ENCODE data around the gene INO80. TPM values are rescaled to one million over a fixed set of nuclear protein-coding genes. Genes with fewer than 3 reads are reported as not detected.

The INO80 gene
- total RNA-seq, 2 donors from 2014 or later = 14.8 to 17.5 TPM

GRCh38 chr15:41125931-41126642 lies 10.0 kb upstream of the INO80 start:
- Mint-ChIP-seq H3K36me3 (ENCODE audit: low read depth) (no peaks in the 10 kb centered on the region), H3K9me3 (no peaks in the 10 kb centered on the region), H3K4me1 (no peaks in the 10 kb centered on the region), H3K27me3 (ENCODE audit: insufficient read depth) (peaks cover 3% of the 10 kb centered on the region), H3K4me3 (no peak overlapping the region), H3K27ac (no peak overlapping the region)
- WGBS, 2 experiments (ENCODE audit: insufficient coverage in 1 of 2, insufficient read length in 1 of 2) = 90 to 92% methylated on average over 2 to 4 of the region's 4 CpGs
- no peak overlapping the region for H3K4me3 ChIP-seq (ENCODE audit: low read length)
- no peak overlapping the region for H3K27ac ChIP-seq (ENCODE audit: low read depth, low read length)
- no peak for TF ChIP-seq CTCF (conservative IDR thresholded peaks at IDR 0.05)
- H3K9ac ChIP-seq (ENCODE audit: extremely low read depth, low read length, poor library complexity, severe bottlenecking) = no peak overlapping the region
- H3K9me3 ChIP-seq (ENCODE audit: control insufficient read depth, low read length) = no peaks in the 10 kb centered on the region
- H3K36me3 ChIP-seq (ENCODE audit: control insufficient read depth, insufficient read depth, low read length) = no peaks in the 10 kb centered on the region
- no peaks in the 10 kb centered on the region for H3K4me1 ChIP-seq (ENCODE audit: control insufficient read depth, insufficient read depth, low read length)
- no peak for DNase-seq
- H3K27me3 ChIP-seq (ENCODE audit: control insufficient read depth, insufficient read depth, low read length, poor library complexity, severe bottlenecking) = no peaks in the 10 kb centered on the region

- Histone ChIP-seq H3K27ac (ENCODE audit: low read depth, low read length) (no peak overlapping the region), H3K4me1 (ENCODE audit: control insufficient read depth, insufficient read depth, low read length) (no peaks in the 10 kb centered on the region), H3K27me3 (ENCODE audit: control insufficient read depth, insufficient read depth, low read length, poor library complexity, severe bottlenecking) (no peaks in the 10 kb centered on the region), H3K4me3 (ENCODE audit: low read length) (no peak overlapping the region), H3K36me3 (ENCODE audit: control insufficient read depth, insufficient read depth, low read length) (no peaks in the 10 kb centered on the region), H3K9ac (ENCODE audit: extremely low read depth, low read length, poor library complexity, severe bottlenecking) (no peak overlapping the region), H3K9me3 (ENCODE audit: control insufficient read depth, low read length) (no peaks in the 10 kb centered on the region)
- TF ChIP-seq CTCF (conservative IDR thresholded peaks at IDR 0.05) = no peak
- Mint-ChIP-seq H3K9me3 (no peaks in the 10 kb centered on the region), H3K4me3 (no peak overlapping the region), H3K36me3 (ENCODE audit: low read depth) (no peaks in the 10 kb centered on the region), H3K4me1 (no peaks in the 10 kb centered on the region), H3K27ac (no peak overlapping the region), H3K27me3 (ENCODE audit: insufficient read depth) (peaks cover 3% of the 10 kb centered on the region)
- WGBS, 2 experiments (ENCODE audit: insufficient coverage in 1 of 2, insufficient read length in 1 of 2) = 80 to 100% methylated on average over 1 of the region's 1 CpG
- no peak for DNase-seq
Observed at GRCh38 chr15:41125063-41125669, 9.1 kb upstream of the INO80 start.

GRCh38 chr15:41124058-41124457 lies 8.0 kb upstream of the INO80 start:
- 94 to 95% methylated on average over 5 of the region's 5 CpGs for WGBS, 2 experiments (ENCODE audit: insufficient coverage in 1 of 2, insufficient read length in 1 of 2)
- DNase-seq = no peak
- no peaks in the 10 kb centered on the region for H3K9me3 Mint-ChIP-seq
- H3K4me3 Mint-ChIP-seq = no peak overlapping the region
- Histone ChIP-seq H3K4me1 (ENCODE audit: control insufficient read depth, insufficient read depth, low read length) (no peaks in the 10 kb centered on the region), H3K9ac (ENCODE audit: extremely low read depth, low read length, poor library complexity, severe bottlenecking) (no peak overlapping the region), H3K9me3 (ENCODE audit: control insufficient read depth, low read length) (no peaks in the 10 kb centered on the region), H3K4me3 (ENCODE audit: low read length) (no peak overlapping the region), H3K36me3 (ENCODE audit: control insufficient read depth, insufficient read depth, low read length) (no peaks in the 10 kb centered on the region), H3K27ac (ENCODE audit: low read depth, low read length) (no peak overlapping the region), H3K27me3 (ENCODE audit: control insufficient read depth, insufficient read depth, low read length, poor library complexity, severe bottlenecking) (no peaks in the 10 kb centered on the region)
- H3K4me1 Mint-ChIP-seq = no peaks in the 10 kb centered on the region
- peaks cover 3% of the 10 kb centered on the region for H3K27me3 Mint-ChIP-seq (ENCODE audit: insufficient read depth)
- H3K36me3 Mint-ChIP-seq (ENCODE audit: low read depth) = no peaks in the 10 kb centered on the region
- H3K27ac Mint-ChIP-seq = no peak overlapping the region
- TF ChIP-seq CTCF (conservative IDR thresholded peaks at IDR 0.05) = no peak
